DMS53 (cell line): ENCODE measurements around the gene CALR.
"Not testable (repeated sequence)": the region's sequence is repeated elsewhere in the genome, so short reads cannot be mapped to it uniquely, and the experiment has no call there.

Experiments
- DNase-seq: peaks from one replicate; lab custom pipeline; 2025; lab: John Stamatoyannopoulos, UW

The CALR gene

DNA sequence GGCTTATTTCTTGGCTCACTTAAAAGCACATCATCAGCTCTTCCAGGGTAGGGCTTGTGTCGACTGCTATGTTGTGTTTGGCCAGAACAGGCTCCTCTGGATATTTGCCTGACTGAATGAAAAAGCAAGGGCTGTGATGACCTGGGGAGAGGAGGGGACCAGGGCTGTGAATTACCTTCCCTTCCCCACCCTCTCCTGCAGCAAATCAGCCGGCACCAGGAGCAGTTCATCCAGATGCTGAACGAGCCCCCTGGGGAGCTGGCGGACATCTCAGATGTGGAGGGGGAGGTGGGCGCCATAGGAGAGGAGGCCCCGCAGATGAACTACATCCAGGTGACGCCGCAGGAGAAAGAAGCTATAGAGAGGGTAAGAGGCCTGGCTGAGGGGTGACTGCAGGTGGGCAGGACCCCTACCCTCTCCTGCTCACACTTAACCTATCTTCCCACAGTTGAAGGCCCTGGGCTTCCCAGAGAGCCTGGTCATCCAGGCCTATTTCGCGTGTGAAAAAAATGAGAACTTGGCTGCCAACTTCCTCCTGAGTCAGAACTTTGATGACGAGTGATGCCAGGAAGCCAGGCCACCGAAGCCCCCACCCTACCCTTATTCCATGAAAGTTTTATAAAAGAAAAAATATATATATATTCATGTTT is 14.2 kb downstream of the CALR start:
- DNase-seq, result no peak

DNA sequence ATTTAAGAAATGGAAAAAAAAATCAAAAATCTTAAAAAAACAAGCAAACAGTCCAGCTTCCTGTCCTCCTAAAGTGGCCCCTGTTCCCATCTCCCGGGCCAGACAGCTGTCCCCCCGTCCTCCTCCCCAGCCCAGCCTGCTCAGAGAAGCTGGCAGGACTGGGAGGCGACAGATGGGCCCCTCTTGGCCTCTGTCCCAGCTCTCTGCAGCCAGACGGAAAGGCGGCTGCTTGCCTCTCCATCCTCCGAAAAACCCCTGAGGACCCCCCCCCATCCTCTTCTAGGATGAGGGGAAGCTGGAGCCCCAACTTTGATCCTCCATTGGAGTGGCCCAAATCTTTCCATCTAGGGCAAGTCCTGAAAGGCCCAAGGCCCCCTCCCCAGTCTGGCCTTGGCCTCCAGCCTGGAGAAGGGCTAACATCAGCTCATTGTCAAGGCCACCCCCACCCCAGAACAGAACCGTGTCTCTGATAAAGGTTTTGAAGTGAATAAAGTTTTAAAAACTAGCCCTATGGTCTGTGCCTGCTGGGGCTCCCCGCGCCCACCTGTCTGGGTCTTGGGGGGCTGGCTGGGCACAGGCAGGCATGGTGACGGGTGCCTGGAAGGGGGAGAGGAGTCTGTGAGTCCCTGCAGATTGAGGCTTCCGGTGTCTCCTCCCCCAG is 14.9 kb downstream of the CALR start:
- DNase-seq, result no peak

DNA sequence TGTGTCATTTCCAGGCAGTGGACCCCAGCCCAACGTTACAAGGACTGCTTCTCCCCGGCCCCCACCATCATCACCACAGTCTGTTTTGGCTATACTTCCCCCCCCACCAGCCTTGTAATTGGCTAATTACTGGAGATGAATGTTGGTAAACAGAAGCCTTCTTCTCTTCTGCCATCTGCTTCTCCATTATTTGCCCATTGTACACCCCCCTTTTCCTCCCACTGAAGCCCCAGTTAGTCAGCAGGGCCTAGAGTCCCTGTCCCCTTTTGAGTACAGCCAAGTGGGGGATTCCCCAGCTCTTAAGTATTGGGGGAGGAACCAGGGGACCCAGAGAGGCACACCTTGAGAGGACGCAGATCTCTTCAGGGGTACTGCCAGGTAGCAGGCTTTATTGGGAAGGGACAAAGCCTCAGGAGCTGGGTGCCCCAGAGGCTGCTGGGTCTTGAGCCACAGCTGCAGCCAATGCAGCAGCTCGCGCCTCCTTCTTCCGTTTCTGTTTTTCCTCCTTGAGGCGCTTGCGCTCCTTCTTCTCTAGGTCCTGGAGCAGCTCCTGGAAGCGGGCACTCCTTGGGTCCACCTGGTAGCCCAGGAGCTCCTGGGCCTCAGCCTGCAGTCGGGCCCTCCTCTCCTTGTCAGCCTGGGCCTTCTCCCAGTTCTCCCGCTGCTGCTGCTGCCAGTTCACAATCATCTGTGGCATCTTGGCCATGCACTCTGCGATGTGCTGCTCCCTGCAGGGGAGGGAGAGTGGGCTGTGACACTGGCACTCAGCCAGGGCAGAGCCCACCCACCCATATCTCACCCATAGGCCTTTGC is 15.6 kb downstream of the CALR start:
- DNase-seq, result no peak

DNA sequence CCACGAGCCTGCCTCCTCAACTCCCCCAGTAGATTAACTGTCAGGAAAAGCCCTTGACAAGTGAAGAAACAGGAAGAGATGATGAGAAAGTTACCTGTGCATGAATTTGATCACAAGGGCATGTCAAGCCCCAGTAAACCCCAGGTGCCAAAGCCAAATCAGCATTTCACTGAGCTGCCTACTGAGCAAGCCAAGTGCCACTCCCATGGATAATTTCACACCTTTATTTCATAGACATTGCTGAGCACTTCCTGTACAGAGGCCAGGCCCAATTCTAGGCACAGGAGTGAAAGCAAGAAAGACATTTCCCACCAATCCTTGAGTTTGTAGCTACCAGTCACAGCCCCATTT is 16.2 kb downstream of the CALR start:
- no peak for DNase-seq

DNA sequence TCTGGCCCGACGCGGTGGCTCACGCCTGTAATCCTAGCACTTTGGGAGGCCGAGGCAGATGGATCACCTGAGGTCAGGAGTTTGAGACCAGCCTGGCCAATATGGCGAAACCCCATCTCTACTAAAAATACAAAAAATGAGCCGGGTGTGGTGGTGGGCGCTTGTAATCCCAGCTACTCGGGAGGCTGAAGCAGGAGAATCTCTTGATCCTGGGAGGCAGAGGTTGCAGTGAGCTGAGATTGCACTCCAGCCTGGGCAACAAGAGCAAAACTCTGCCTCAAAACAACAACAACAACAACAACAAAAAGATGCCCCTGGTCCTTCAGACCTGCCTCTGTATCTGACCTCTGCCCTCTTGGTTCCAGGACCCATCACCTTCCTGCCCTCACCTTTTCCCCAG is 17.2 kb downstream of the CALR start:
- not testable (repeated sequence) for DNase-seq

DNA sequence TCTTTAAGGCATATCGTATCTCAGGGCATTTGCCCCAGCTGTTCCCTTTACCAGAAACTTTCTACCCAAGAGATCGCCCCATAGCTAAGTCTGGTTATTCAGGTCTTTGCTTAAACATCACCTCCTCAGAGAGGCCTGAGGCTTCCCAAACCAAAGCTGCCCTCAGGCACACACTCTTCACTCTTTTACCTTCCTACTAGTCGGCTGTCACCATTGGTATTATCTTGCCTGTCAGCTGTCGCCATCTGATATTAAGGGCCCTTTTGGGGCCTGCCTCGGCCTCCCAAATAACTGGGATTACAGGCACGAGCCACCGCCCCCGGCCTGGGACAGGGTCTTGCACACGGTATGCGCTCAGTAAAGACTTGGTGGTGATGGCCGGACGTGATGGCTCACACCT is 17.6 kb downstream of the CALR start:
- DNase-seq, result no peak

DNA sequence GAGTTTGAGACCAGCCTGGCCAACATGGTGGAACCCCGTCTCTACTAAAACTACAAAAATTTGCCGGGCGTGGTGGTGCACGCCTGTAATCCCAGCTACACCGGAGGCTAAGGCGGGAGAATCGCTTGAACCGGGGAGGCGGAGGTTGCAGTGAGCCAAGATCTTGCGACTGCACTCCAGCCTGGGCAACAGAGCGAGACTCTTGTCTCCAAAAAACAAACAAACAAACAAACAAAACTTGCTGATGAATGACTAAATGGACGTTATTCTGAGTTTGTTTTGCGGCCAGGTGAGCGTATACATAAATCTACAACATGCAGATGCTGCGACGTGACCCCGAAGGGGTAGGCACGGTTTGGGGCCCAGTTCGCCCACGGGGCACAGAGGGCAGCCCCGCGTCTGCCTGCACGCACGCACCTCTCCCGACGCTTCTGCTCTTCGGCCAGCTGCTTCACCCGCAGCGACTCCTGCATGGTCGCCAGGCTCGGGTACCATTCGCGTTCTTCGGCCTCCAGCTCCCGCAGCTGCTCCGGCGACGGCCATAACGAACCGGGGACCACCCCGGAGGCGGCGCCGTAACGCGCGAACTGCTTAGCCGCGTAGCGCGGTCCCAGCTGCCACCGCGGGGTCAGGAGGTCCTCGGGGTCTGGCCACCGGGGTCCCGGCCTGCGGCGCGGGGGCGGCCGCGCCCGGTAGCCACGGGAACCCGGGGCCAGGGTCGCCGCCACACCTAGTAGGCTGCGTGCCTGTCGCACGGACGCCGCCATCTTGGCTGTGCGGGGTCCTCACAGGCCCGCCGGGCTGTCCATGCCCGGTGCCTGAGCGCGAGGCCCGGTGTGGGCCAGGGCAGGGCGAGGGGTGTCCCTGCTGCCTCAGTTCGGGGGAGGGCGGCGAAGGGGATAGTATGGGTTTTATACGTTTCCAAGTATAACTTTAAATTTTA is 18.3 kb downstream of the CALR start, which contains the start of gene GADD45GIP1:
GADD45GIP1 (minus strand) TSS at position 778 of the 943 bp plus-strand sequence; CDS start at position 767, 11 bp downstream.
- peak; percentile 91 for DNase-seq

DNA sequence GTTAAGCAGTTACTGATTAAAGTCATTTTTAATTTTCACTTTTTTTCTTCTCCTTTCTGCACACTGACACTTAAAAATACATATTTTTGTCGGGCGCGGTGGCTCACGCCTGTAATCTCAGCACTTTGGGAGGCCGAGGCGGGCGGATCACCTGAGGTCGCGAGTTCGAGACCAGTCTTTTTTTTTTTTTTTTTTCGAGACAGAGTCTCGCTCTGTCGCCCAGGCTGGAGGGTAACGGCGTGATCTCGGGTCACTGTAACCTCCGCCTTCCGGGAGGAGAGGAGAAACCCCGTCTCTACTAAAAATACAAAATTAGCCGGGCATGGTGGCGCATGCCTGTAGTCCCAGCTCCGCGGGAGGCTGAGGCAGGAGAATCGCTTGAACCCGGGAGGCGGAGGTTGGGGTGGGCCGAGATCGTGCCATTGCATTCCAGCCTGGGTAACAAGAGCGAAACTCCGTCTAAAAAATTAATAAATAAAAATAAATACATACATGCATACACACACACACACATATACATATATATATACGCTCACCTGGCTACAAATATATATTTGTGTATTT is 19.1 kb downstream of the CALR start:
- DNase-seq, result not testable (repeated sequence)

DNA sequence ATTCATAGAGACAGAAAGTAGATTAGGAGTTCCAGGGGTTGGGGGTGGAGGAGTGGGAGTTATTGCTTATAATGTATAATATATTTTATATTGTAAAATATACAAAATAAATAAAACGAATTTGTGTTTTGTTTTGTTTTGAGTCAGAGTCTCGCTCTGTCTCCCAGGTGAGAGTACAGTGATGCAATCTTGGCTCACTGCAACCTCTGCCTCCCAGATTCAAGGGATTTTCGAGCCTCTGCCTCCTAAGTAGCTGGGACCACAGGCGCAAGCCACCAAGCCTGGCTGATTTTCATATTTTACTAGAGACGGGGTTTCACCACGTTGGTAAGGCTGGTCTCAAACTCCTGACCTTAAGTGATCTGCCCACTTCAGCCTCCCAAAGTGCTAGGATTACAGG is 21.1 kb downstream of the CALR start:
- no peak for DNase-seq

DNA sequence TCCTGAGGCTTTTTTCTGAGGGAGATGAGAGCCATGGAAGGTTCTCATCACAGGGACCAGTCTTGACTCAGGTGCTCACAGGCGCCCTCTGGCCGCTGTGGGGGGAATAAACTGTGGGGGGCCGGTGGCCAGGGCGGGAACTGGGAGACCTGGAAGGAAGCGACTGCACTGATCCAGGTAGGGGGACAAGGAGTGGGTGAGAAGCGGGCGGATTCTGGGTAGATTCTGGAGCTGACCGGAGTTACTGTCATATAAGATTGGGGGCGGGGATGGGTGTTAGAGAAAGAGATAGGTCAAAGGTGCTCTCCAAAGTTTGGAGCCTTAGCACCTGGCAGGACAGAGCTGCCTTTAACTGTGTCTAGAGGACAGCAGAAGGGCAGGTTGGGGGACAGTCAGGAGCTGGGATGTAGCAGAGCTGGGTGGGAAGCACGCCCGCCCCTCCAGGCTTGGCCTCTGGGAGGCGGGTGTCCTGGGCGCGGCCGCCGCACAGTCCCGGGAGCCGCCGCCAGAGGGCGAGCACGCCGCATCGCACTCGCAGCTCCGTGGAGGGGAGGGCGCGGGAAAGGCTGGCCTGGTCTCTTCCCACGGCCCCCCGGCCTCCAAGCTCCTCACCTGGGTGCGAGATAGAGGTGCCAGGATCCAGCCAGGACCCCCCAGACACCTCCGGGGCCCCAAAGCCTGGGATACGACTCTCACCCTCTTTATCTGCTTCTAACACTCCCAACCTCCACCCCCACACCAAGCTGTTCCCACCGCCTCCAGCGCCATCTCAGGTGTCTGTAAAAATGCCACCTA is 26.8 kb downstream of the CALR start:
- DNase-seq, result peak; percentile 79

DNA sequence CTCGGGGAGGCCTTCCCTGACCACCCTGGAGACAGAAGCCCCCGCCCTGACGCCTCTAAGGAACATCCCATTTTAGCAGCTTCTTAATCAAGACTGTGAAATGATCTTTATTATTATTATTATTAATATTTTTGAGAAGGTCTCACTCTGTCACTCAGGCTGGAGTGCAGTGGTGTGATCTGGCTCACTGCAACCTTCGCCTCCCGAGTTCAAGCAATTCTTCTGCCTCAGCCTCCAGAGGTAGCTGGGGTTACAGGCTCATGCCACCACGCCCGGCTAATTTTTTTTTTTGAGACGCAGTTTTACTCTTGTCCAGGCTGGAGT is 27.4 kb downstream of the CALR start:
- no peak for DNase-seq

DNA sequence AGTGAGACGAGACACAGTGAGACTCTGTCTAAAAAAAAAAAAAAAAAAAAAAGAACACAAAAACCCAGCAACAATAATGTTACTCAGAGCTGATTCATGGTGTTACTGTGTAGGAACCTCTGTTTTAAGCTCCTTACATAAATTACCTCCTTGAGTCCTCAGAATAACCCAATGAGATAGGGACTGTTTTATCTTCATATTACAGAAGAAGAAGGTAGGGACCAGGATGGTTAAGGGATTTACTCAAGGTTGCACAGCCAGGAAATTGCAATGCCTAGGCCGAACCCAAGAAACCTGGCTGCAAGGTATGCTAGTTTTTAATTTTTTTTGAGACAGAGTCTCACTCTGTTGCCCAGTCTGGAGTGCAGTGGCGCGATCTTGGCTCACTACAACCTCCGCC is 29.5 kb downstream of the CALR start:
- no peak for DNase-seq

DNA sequence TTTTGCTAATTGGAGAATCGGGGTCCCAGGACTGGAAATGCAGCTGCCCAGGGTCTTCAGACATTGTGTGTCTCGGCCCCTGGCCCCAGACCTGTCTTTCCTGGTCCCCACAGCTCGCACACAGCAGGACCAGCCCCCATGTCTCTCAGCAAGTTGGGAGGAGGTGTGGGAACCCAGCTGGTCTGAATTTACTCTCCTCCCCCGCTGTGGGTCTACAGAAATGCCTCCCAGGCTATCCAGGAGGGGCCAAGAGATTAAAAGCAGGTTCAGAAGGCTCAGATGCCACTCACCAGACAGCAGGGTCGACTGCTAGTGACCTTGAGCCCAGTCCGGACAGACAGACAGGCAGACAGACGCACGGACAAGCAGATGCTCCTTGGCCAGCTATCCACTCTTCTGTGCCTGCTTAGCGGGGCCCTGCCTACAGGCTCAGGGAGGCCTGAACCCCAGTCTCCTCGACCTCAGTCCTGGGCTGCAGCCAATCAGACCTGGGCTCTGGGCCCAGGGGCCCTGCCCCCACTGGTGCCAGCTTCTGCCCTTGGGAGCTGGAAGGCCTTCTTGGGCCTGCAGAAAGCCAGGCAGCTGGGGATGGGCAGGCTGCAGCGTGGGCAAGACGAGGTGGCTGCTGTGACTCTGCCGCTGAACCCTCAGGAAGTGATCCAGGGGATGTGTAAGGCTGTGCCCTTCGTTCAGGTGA is 31.0 kb downstream of the CALR start, which contains the start of gene DAND5:
DAND5 (plus strand) TSS at position 285 of the 697 bp plus-strand sequence; CDS start at position 370, 85 bp downstream.
- DNase-seq, result no peak

DNA sequence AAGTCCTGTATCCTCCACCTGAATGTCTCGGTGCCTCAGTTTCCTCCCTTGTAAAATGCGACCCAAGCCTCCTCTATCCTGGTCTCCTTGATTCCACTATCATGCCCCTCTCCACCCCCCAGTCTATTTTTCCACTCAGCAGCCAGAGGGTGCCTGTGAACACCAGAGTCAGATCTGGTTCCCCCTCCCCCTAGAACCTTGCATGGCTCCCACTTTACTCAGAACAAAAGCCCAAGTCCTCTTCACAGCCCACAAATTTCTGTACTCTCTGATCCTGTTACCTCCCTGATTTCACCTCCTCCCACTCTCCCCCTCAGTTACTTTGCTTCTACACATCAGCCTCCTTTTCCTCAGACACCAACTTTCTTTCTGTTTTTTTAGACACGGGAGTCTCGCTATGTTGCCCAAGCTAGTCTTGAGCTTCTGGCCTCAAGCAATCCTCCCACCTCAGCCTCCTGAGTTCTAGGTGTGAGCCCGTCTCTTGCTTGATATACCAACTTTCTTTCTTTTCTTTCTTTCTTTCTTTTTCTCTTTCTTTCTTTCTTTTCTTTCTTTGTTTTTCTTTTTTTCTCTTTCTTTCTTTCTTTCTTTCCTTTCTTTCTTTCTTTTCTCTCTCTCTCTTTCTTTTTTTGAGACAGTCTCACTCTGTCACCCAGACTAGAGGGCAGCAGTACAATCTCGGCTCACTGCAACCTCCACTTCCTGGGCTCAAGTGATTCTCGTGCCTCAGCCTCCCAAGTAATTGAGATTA is 31.8 kb downstream of the CALR start:
- DNase-seq, result no peak

DNA sequence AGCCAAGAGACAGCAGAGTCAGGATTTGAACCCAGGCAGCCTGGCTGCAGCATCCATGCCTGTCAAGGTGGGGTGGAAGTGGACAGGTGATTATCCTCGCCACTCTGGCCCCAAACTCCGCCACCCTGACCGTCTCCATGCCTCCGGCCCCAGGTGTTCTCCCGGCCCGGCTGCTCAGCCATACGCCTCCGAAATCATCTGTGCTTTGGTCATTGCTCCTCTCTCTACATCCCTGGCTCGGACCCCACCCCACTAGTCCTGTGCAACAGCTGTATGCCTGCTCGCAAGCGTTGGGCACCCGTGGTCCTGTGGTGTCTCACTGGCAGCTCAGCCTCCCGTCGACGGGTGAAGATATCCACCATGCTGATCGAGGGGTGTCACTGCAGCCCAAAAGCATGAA is 34.8 kb downstream of the CALR start:
- DNase-seq, result no peak

DNA sequence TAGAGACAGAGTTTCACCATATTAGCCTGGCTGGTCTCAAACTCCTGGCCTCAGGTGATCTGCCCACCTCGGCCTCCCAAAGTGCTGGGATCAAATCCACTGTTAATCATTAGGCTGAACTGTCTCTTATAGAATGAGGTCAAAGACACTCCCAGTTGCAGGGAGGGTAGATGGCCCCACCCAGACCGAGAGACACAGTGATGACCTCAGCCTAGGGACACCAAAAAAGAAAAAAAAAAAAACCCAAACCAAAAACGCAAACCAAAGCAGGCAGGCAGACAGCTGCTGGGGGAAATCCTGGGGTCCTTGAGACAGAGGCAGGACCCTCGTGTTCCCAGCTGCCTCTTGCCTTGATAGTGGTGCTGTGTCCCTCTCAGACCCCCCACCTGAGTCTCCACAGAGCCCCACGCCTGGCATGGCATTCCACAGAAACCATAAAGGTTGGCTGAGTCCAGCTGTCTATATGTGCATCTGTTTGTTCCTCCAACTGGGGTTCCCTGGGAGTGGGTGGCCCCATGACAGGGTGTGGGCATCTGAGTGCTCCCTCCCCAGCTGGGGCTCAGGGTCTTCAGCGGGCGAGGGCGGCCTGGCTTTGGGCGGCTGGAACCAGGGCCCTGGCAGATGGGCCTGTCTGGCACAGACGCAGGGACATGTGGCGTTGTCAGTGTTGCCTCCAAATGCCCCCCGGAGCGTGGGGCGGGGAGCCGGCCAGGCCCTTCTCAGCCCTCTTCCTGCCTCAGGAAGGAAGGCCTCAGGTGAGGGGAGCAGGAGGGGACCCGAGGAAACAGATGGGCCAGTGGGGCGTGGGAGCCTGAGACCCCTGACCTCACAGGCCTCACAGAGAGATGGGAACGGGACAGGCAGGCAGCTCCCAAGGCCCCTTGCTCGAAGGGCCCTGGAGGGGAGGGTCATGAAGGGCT is 36.2 kb downstream of the CALR start:
- DNase-seq, result no peak

DNA sequence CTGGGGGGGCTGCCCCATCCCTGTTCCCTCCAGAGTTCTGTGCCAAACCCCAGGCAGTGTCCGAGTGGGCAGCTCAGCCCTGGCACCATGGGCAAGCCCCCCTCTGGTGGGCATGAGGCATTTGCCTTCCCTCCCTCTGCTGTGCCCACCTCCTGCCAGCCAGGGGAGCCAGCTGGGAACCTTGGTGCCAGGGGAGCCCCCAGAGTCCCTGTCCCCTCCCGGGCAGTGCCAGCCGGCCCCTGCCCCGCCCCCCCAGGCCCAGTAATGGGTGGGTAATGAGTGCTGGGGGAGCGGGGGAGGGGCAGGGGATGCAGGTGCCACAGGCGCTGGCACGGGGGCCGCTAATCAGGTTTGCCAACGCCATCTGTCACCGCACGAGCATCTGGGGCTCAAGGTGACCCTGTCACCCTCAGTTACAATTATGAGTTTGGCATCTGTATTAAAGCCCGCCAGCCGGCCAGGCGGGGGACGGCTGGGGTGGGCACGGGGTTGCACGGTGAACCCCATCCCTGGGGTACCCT is 36.9 kb downstream of the CALR start:
- DNase-seq, result no peak

DNA sequence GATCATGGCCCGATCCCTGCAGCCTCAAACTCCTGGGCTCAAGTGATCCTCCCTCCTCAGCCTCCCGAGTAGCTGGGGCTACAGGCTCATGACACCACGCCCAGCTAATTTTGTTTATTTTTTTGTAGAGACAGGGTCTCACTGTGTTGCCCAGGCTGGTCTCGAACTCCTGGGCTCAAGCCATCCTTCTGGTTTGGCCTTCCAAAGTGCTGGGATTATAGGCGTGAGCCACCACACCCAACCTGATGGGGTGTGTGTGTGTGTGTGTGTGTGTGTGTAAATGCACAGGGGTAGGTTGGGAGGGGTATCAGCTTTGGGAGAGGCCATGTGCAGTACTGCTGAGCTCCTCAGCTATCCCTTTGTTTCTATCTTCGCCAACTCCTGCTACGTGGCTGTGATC is 37.7 kb downstream of the CALR start:
- not testable (repeated sequence) for DNase-seq
